CD14-positive monocyte (primary cell): ENCODE results near the gene PRKCA. TPM values are rescaled to one million over a fixed set of nuclear protein-coding genes. Genes with fewer than 3 reads are reported as not detected.

Experiments
- DNase-seq, 3 donors: peaks; one replicate each; pipeline ENCODE4 v3.0.0-alpha.2; 2011 to 2022
- H2AFZ ChIP-seq: 2 replicates; pipeline ENCODE4 v1.6.0; 2012; ENCODE audit warnings: mild to moderate bottlenecking, low read depth, low read length, inconsistent platforms; ENCODE audit not compliant: insufficient read depth, poor library complexity, severe bottlenecking
- H3K27ac ChIP-seq, 2 donors: 1 replicate in 1 of 2; 2 replicates in 1 of 2; pipeline ENCODE4 v1.5.1; 2012 to 2013; ENCODE audit warnings: low read length in 2 of 2, control low read depth in 1 of 2, inconsistent platforms in 1 of 2, low read depth in 1 of 2, mild to moderate bottlenecking in 1 of 2
- H3K27me3 ChIP-seq, 2 donors: one replicate each; pipeline versions ENCODE4 v1.6.0 to v1.6.1; 2011 to 2013; ENCODE audit warnings: low read length in 2 of 2; ENCODE audit not compliant: control insufficient read depth in 2 of 2, insufficient read depth in 2 of 2
- H3K36me3 ChIP-seq, 2 donors: replicated peaks in 1 of 2; 1 replicate in 1 of 2; 2 replicates in 1 of 2; pipeline versions ENCODE4 v1.5.1 to v1.6.1; 2012 to 2013; ENCODE audit warnings: low read length in 2 of 2, control low read depth in 1 of 2, inconsistent platforms in 1 of 2, mild to moderate bottlenecking in 1 of 2; ENCODE audit not compliant: insufficient read depth in 2 of 2, control insufficient read depth in 1 of 2
- H3K4me1 ChIP-seq, 2 donors: 1 replicate in 1 of 2; 2 replicates in 1 of 2; pipeline versions ENCODE4 v1.5.1 to v1.6.1; 2012 to 2013; ENCODE audit warnings: low read length in 2 of 2, control low read depth in 1 of 2, inconsistent platforms in 1 of 2, mild to moderate bottlenecking in 1 of 2, moderate library complexity in 1 of 2; ENCODE audit not compliant: insufficient read depth in 2 of 2, control insufficient read depth in 1 of 2
- H3K4me2 ChIP-seq: replicated peaks from 2 replicates; pipeline ENCODE3; 2012; ENCODE audit warnings: low read length, moderate library complexity, mild to moderate bottlenecking; ENCODE audit not compliant: poor library complexity, severe bottlenecking; ENCODE audit errors: extremely low read depth
- H3K4me3 ChIP-seq, 3 experiments: fragments of 200-600 bp in 1 of 3; sonication (generic) in 1 of 3; replicated peaks in 1 of 3; 1 replicate in 2 of 3; 2 replicates in 1 of 3; pipeline ENCODE4 v1.5.1; 2011 to 2013; ENCODE audit warnings: low read length in 3 of 3, mild to moderate bottlenecking in 3 of 3, control low read depth in 2 of 3, low read depth in 2 of 3, inconsistent platforms in 1 of 3, moderate library complexity in 1 of 3
- H3K79me2 ChIP-seq: 2 replicates; pipeline ENCODE4 v1.6.0; 2012; ENCODE audit warnings: mild to moderate bottlenecking, control low read depth, inconsistent platforms, low read length, moderate library complexity; ENCODE audit not compliant: insufficient read depth
- H3K9ac ChIP-seq: 2 replicates; pipeline ENCODE4 v1.6.0; 2017; ENCODE audit warnings: low read length, mild to moderate bottlenecking; ENCODE audit not compliant: insufficient read depth, poor library complexity, severe bottlenecking
- H3K9me3 ChIP-seq, 2 donors: replicated peaks in 1 of 2; 1 replicate in 1 of 2; 2 replicates in 1 of 2; pipeline versions ENCODE4 v1.5.1 to v1.6.1; 2012 to 2013; ENCODE audit warnings: low read length in 2 of 2, control low read depth in 1 of 2; ENCODE audit not compliant: control insufficient read depth in 1 of 2, insufficient read depth in 1 of 2
- H4K20me1 ChIP-seq: 2 replicates; pipeline ENCODE4 v1.6.0; 2012; ENCODE audit warnings: mild to moderate bottlenecking, low read length, control low read depth, moderate library complexity; ENCODE audit not compliant: insufficient read depth
- H3K27ac Mint-ChIP-seq, 7 donors: one replicate each; pipeline ENCODE4 v1.8.0; 2020; ENCODE audit warnings: mild to moderate bottlenecking in 7 of 7, mixed read lengths in 7 of 7, moderate library complexity in 6 of 7, inconsistent platforms in 2 of 7
- H3K27me3 Mint-ChIP-seq, 3 donors: one replicate each; pipeline ENCODE4 v1.8.0; 2021 to 2022; ENCODE audit warnings: low read depth in 3 of 3, mild to moderate bottlenecking in 3 of 3, mixed read lengths in 3 of 3, moderate library complexity in 3 of 3, inconsistent platforms in 1 of 3
- H3K36me3 Mint-ChIP-seq, 2 donors: one replicate each; pipeline ENCODE4 v1.8.0; 2020; ENCODE audit warnings: mixed read lengths in 2 of 2, inconsistent platforms in 1 of 2, mild to moderate bottlenecking in 1 of 2
- H3K4me1 Mint-ChIP-seq: one replicate; pipeline ENCODE4 v1.8.0; 2020; ENCODE audit warnings: mild to moderate bottlenecking, mixed read lengths
- H3K4me3 Mint-ChIP-seq, 2 donors: one replicate each; pipeline ENCODE4 v1.8.0; 2020; ENCODE audit warnings: mild to moderate bottlenecking in 2 of 2, mixed read lengths in 2 of 2, moderate library complexity in 1 of 2
- H3K9me3 Mint-ChIP-seq, 7 donors: one replicate each; pipeline ENCODE4 v1.8.0; 2020 to 2022; ENCODE audit warnings: mixed read lengths in 7 of 7, mild to moderate bottlenecking in 6 of 7, moderate library complexity in 6 of 7, inconsistent platforms in 2 of 7
- CTCF ChIP-seq: fragments of 200-600 bp; IDR thresholded peaks from one replicate; pipeline ENCODE4 v1.8.0; 2022; ENCODE audit warnings: antibody characterized with exemption, mild to moderate bottlenecking
- WGBS: methylation state at CpG from one replicate; pipeline ENCODE4 v1.1.5; 2013; ENCODE audit warnings: missing lambda C conversion rate; ENCODE audit not compliant: insufficient coverage; 5-methylcytosine and 5-hydroxymethylcytosine counted together
- intact Hi-C, 2 donors: fragments of 100-400 bp; cut with micrococcal nuclease; formaldehyde crosslinking; loops; one replicate each; pipeline versions ENCODE4 v1.15.0 to v1.15.1; 2023
- polyA plus RNA-seq, 3 donors: library from polyadenylated mRNA; depleted of rRNA in 1 of 3; unstranded in 2 of 3; stranded (reverse) in 1 of 3; fragments of 300-500 nt in 2 of 3; fragments of >200 nt in 1 of 3; fragmentation: Illumina TruSeq in 2 of 3; gene quantifications; 1 replicate in 2 of 3; 2 replicates in 1 of 3; pipeline ENCODE4 v1.2.3, GENCODE V29; 2012 to 2021

Gene PRKCA
- polyA plus RNA-seq, 3 donors: 0.22 to 7.1 (median 0.30) TPM

GRCh38 chr17:66781135-66781534 is 478.7 kb downstream of the PRKCA start:
- H3K4me3 Mint-ChIP-seq: no peak overlapping the region
- peaks cover 0 to 1% (median 0%) of the 10 kb centered on the region in 7 donors for H3K9me3 Mint-ChIP-seq
- Histone ChIP-seq H3K4me2 (no peak overlapping the region), H2AFZ (no peak overlapping the region), H4K20me1 (no peaks in the 10 kb centered on the region), H3K27me3 (no peaks in the 10 kb centered on the region), H3K79me2 (no peaks in the 10 kb centered on the region), H3K27ac (no peak overlapping the region), H3K4me1 (no peaks in the 10 kb centered on the region), H3K9ac (no peak overlapping the region), H3K36me3 (peaks cover 4 to 24% of the 10 kb centered on the region in 2 donors), H3K9me3 (no peaks in the 10 kb centered on the region), H3K4me3 (no peak overlapping the region)
- 89% methylated on average over 6 of the region's 7 CpGs for WGBS
- no peaks in the 10 kb centered on the region for H3K4me1 Mint-ChIP-seq
- intact Hi-C loops: loop anchor here in 1 of 2 donors (5.0 kb wide), 1 partner anchor 51 kb away; no protein-coding TSS in a partner anchor
- no peak for DNase-seq
- H3K36me3 Mint-ChIP-seq: peaks cover 27 to 36% of the 10 kb centered on the region in 2 donors
- H3K27ac Mint-ChIP-seq: no peak overlapping the region
- H3K27me3 Mint-ChIP-seq: peaks cover 0 to 6% (median 3%) of the 10 kb centered on the region in 3 donors
- no peak for TF ChIP-seq CTCF

- Histone ChIP-seq H4K20me1 (no peaks in the 10 kb centered on the region), H3K27me3 (no peaks in the 10 kb centered on the region), H3K36me3 (peaks cover 7 to 35% of the 10 kb centered on the region in 2 donors), H2AFZ (no peak overlapping the region), H3K9ac (no peak overlapping the region), H3K4me3 (no peak overlapping the region), H3K4me2 (no peak overlapping the region), H3K4me1 (no peaks in the 10 kb centered on the region), H3K27ac (no peak overlapping the region), H3K9me3 (no peaks in the 10 kb centered on the region), H3K79me2 (no peaks in the 10 kb centered on the region)
- Mint-ChIP-seq H3K4me3 (no peak overlapping the region), H3K4me1 (no peaks in the 10 kb centered on the region), H3K27me3 (peaks cover 0 to 6% (median 0%) of the 10 kb centered on the region in 3 donors), H3K9me3 (peaks cover 0 to 1% (median 0%) of the 10 kb centered on the region in 7 donors), H3K27ac (no peak overlapping the region), H3K36me3 (peaks cover 31 to 40% of the 10 kb centered on the region in 2 donors)
- TF ChIP-seq CTCF: no peak
- intact Hi-C loops: loop anchor here in 1 of 2 donors (5.0 kb wide), 1 partner anchor 49 kb away; no protein-coding TSS in a partner anchor
- 86% methylated on average over 8 of the region's 9 CpGs for WGBS
- DNase-seq: no peak
Measured at GRCh38 chr17:66782851-66783250, 480.4 kb downstream of the PRKCA start.
